GM21447 (cell line): Measurements from ENCODE around the gene TMEM41A.

Experiments used
- ATAC-seq: cut with Tn5 transposase; IDR thresholded peaks from one replicate; pipeline ENCODE4 v1.9.1; 2021; ENCODE audit not compliant: unreplicated experiment

The TMEM41A gene

DNA sequence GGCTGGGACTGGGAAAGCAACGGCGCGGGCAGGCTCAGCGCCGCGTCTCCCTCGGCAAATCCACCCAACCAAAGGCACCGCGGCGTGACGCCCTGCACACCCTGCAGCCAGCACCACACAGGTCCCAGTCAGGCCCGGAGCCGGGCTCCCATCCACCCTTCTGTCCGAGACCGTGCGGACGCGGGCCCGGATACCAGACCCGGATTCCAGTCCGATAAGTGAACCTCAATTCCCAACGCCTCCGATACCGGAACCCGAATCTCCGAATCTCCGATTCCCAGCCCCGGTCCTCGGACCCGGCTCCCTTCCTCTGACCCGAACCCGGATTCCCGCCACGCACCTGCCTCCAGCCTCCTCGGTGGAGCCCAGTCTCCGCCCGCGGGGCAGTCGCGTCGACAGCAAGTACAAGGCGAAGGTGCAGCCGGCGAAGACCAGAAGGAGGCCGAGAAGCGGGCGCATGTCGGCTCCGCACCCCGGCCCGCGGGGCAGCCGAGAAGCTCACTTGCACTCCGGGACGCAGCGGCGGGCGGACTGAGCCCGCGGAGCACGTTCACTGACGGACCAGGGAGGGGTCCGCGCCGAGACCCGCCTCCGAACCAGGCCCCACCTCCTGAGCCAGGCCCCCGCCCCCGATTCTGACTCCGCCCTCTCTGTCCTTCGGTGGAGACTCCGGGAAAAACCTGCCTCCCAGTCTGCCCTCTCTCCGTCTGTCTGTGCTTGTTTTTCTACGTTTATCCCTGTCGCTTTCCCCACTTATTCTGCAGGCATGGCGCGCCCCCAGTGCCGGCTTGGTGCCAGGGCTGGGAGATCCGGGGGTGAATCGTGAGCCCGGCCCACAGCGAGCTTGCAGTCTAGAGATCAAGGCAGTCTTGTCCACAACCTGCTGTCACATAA, at the start of gene TMEM41A:
TMEM41A (minus strand) TSS at position 533 of the 894 bp plus-strand sequence; CDS start at position 459, 74 bp downstream.
- ATAC-seq, result peak; percentile 91

DNA sequence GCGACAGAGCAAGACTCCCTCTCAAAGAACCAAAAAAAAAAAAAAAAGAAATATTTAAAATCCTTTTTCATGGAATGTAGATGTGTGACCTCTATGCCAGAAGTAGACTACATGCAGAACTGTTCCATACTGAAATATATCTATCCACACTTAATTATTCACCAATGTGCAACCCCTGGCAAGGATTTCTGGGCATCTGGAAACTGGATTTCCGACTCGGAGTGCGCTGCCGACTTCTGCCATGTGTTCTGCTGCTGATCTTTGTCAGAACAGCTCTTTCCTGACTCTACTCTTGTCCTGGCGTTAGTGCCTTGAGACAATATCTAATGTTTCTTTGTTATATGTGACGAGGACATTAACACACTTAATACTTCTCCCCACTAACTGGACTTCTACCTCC, 41.9 kb upstream of the TMEM41A start:
- no peak for ATAC-seq

DNA sequence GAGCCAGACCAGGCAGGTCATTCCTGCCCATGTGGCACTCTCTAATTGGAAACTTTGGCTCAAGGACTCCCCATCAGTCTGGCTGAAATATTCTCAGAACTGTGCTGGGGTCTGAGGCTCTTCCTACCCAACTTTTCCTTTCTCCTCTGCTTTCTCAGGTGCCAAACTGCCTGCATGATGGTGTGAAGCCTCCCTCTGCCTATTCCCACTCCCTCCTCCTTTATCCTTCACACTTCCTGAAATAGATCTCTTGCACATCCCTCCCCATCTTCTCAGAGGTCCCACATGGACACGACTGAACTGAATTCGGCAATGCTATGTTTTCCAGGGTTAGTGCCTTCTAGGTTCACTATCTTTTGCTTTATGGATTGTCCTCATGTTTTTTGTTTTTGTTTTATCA, 41.1 kb upstream of the TMEM41A start:
- no peak for ATAC-seq

DNA sequence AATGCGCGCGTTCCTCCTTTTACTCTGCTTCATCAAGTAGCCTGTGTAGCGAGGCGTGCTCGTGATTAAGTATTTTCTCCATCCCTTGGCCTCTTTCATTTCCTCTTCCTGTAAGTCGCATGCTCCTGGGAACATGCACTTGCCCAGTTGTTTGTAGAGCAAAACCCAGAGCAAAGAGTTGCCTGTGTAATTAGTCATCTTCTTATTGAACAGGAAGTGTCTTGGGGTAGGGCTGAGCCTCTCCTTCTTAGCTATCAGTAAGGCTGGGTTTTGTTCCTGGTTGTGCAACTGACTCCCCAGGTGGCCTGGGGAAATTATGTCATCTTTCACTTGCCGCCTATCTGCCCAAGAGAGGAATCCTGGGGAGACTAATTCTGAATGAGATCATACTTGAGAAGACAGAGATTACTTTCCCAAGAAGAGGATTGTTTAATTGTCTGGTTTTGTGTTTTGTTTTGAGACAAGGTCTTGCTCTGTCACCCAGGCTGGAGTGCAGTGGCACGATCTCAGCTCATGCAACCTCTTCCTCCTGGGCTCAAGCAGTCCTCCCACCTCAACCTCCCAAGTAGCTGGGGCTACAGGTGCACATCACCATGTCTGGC, 38.6 kb upstream of the TMEM41A start:
- peak; percentile 99 for ATAC-seq

DNA sequence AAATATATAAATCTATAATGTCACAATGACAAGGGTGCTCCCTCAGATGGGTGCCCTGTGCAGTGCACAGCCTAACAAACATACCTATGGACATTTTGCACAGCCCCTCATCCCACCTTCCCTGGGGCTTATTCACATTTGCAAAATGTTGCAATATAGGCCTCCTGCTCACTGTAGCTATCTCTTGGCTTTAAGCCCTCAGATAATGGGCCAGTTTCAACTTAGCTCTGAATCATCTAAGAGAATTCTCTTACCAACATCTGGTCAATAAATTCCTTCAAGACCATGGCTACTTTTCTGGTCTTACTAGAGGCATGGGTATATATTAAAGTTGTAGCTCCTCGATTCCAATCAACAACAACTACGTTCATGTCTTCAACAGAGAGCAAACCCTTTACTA, 35.7 kb upstream of the TMEM41A start:
- ATAC-seq, result no peak

DNA sequence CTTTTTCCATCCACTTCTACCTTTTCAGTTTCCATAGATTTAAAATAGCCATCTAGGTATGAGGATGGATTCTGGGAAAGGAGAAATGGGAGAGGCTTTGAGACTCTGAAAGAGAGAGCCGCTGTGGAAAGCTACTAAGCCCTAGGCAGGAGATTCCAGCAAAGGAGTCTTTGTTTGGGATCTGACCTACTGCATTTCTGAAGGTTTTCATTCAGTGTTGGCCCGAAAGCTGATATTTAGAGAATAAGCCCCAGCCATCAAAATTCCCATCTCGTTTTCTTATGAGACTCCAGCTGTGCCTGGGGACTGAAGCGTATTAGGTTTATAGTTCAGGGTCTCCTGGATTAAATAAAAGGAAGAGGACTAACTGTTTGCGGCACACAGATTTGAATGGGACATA, 34.1 kb upstream of the TMEM41A start:
- ATAC-seq, result no peak

DNA sequence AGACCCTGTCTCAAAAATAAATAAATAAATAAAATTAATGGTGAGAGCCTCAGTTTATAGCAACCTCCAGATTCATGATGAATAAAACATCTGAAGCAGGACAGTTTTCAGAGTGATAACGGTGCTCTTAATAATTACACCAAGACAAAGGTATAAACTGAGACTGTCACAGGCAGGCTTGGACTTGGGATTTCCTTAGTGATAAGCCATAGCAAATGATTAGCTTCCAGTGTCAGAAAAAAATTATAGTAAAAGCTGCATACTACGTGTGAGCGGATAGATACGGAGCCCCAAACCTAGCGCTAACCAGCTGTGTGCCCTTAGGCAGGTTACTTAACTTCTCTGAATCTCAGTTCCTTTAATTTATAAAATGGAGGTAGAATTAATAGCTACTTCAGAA, 32.0 kb upstream of the TMEM41A start:
- ATAC-seq, result no peak

DNA sequence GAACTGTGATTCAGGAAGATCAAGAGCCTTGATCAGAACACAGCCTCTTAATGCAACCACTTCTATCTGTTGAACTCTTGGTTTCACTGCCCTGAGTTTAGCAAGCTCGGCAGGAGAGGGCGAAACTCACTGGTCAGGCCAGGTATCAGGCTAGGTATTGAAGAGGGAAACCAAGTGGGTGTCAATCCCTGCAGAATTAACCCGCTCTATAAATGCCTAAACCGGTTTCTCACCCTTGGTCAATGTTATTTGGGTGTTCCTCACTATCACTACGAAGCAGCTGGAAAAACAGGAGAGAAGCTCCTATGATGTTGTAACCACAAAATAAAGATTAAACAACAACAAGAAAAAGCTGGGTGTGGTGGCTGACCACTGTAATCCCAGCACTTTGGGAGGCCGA, 29.7 kb upstream of the TMEM41A start:
- ATAC-seq, result no peak

DNA sequence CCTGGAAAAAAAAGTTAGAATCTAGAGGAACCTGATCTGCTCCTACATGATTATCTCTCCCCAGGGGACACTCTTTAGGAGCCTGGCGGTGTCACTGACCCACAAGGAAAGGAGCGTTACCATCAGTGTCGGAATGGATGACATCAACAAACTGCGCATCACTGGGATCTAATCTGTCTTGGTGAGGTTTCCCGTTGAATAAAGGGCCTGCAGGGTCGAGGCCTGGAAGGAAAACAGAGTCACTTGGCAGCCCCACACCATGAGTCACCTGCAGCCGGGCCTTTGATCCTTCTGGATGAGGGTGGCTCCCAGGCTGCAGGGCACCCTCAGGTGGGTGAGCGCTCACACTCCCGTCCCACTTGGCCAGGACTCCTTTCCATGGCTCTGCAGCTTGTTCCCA, 28.5 kb upstream of the TMEM41A start:
- no peak for ATAC-seq

DNA sequence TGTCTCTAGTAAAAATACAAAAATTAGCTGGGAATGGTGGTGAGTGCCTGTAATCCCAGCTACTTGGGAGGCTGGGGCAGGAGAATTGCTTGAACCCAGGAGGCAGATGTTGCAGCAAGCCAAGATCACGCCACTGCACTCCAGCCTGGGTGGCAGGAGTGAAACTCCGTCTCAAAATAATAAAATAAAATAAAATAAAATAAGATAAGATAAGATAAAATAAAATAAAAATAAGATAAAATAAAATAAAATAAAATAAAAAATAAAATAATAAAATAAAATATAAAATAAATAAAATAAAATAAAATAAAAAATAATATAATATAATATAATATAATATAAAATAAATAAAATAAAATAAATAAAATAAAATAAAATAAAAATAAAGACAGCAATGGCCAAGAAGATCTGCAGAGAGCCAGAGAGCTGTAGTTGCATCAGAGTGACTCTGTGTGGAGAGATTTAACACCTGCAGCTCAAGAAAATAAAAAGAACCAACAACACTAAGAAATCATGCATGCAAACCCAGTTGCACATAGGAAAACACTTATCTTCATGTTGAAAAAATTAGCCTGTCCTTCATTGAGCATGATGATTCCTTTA, 27.6 kb upstream of the TMEM41A start:
- no peak for ATAC-seq

DNA sequence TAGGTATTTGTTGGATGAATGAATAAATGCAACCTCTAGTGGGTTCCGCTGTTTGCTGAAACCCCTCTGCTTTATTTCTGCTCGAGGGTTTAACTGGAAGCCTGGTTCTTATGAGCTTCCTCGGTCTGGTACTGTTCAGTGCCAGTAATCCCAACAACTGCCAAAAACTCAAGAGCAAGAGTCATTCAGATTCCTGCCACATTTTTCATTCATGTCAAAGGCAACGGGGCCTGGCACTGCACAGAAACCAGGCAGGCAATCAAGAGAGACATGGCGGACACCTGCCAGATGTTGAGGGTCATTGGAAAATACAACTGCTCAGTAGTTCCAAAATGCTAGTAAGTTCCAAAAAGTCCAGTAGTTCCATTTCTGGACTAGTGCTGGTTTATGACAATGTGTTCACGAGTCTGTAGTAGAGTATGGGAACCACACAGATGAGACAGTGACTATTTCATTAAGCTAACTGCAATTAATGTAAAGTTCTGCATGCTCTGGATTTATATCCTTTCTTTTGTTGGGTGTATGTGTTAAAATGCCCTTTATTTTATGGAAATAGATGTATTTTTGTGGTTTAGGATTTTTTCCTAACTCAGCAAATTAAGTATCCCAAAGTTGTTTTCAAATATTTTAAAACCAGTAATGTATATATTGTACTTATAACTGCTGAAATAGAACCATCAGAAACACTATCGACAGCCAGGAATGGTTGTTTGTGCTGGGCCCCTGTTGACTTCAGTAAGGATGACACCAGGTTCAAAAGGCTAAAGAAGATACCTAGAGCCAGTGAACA, 22.7 kb upstream of the TMEM41A start:
- ATAC-seq, result no peak

DNA sequence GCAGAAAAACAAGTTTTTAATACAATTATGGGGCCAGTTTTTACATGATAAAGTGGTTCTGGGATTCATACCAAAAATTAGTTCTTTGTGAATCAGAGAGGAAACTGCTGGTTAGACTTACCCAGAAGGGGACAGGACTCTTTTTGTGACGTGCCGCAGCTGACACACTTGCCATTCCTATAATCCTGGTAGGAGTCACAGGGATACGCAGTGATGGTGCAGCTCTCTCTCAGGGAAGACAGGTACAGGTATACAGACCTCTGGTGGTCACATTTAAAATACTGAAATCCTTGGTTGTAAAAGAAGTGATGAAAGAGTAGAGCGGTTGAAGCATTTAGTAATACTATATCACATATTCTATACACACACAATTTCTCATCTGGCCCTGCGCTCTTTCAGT, 20.2 kb upstream of the TMEM41A start:
- no peak for ATAC-seq

DNA sequence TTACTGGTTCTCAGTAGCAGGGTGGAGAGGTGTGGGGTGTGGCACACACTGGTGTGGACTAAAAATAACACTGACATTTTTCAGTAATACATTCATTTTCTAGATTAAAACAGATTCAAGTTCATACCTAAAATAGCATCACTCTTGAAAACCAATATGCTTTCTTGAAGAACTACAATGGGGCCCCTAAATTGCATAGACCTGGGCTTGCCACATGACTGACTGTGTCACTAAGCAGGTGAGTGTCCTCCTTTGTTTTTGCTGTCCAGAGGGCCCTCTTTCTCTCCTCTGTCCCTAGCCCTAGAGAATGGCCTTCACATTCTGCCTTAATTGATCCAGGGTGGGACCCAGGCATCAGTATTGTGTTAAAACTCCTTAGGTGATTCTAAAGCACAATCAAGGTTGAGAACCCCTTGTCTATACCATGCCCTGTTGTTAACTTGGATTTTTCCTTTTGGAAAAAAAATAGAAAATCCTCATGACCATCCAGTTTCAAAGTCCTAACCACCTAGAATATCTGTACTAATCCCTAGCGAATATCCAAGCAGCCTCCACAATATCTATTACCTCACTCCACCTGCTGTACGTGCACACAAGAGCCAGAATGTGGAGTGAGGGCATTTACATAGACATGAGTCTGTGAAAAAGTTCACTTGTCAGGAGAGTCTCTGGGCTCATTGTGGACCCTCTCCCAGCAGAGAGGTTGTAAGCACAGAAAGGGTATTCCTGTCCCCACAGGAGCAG, 18.7 kb upstream of the TMEM41A start:
- no peak for ATAC-seq

DNA sequence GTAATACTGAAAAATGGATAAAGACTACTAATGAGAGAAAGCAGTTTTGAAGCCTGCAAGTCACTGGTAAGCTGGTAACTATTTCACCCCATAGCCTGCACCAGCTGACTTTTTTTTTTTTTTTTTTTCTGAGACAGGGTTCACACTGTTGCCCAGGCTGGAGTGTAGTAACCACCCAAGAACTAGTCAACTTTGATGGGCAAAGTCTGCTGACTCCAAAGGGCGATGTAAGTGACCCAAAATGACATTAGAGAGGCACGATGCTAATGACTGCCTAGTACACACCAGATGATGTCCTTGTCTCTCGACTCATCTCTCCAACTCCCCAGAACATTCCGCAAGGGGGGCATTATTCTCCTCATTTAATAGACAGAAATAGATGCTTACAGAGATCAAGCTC, 12.9 kb upstream of the TMEM41A start:
- no peak for ATAC-seq

DNA sequence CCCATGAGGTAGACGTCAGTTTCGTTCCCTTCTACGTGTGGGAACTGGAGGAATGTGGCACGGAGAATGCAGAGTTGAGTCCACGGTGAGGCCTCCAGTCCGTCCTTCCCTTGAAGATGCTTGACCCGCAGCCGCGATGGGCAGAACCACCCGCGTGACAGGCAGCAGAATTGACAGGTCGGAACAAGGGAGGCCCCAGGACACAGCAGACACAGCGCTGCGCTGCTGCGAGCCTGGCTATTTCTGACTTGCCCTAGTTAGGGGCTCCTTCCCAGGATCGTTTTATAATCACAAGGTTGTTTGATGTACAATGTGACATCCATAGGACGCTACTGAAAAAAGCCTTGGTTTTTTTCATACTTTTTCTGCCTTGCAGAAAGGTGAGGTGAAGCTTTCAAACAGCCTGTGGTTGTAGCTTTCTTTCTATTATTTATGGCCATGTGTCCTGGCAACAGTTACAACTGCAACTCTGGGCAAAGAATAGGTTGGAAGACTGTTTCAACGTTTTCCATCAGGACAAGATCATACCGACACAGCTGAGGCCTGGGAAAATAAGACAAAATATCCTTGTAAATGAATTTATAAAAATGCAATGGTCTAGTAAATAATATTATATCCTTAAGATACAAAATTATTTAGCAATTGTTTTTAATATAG, 9.6 kb upstream of the TMEM41A start:
- no peak for ATAC-seq

DNA sequence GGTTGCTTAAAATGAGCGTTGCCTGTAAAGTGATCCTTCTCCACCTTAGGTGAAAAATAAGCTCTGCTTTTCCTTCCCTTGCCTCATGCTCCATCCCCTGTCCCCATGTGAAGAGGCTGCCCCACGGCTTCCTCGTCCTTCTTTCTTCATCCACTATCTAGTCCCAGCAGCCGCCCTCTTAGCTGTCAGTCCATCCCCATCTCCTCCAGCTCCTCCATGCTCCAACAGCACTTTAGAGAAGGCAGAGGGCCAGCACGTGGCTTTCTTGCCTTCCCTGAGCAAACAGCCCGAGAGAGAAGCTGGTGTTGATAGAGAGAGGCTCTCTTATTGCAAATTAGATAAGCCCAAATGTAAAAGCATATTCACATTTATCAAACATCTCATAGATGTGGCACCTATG, 9.0 kb upstream of the TMEM41A start:
- ATAC-seq, result no peak

DNA sequence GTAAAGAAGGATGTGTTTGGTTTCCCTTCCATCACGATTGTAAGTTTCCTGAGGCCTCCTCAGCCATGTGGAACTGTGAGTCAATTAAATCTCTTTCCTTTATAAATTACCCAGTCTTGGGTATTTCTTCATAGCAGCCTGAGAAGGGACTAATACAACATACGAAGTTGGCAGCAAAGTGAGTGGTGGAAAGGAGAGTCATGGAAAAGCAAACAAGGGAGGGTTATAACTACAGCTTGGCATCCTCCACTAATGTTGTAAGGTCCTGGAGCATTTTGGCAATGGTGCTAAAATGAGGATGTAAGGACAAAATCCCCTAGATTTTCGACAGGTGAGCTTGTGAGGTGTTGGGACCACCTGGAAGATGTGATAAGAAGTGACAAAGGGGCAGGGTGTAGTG, 5.8 kb upstream of the TMEM41A start:
- no peak for ATAC-seq

DNA sequence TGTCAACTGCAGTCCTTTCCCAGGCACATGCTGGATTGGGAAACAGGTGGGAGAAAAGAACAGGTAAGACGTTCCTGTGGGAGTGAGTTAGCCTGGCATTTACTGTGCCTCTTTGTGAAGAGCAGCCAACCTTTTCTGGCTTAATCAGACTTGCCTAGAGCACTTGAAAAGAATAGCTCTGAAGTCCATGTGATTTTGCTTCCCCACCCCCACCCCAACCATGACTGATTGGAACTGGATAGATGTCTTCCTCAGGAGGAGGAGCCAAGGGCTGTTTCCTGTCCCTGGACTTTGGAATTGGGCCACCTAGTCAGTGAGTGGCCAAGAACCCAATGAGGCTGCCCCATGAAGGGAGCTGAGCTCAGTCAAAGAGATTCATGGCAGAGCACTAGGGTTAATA, 4.7 kb upstream of the TMEM41A start:
- ATAC-seq, result no peak

DNA sequence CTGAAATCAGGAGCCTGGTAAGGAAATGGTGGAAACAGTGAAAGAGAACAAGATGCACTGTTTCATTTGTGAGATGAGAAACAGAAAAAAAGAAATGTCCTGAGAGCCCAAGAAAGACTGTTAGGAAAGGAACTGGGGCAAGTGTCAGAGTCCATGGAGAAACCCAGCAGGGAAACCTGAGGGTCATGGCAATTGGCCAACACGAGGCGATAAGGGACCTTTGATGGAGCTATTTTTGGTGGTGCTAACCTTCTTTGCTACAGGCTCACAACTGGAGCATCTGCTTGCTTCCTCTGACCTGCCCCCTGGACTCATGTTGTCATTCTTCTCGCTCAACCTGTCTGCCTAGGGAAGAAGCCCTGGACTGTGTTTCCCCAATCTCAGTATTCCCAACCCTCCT, 4.2 kb upstream of the TMEM41A start:
- ATAC-seq, result no peak

DNA sequence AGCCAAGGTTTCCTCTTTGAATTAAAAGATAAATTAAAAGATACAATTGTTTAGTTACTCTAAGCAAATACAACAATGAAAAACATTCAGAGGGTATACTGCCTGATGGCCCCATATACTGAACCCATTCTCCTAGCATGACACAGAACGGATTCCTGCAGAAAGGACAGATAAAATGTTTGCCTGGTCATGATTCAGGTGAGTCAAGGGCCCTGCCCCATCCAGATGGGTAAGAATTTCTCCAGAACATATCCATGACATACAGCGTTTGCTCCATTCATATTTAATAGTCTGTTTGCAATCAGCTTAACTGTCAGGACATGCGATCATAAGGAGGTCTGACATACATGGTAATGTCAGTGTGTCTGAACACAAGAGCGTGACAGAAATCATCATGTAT, 8.6 kb downstream of the TMEM41A start:
- no peak for ATAC-seq
